ENCODE results near the gene TRPM2. TPM values are rescaled to one million over a fixed set of nuclear protein-coding genes. Genes with fewer than 3 reads are reported as not detected.

Gene TRPM2
- total RNA-seq, 1 experiment from 2014 or later = 28.1 TPM

GRCh38 chr21:44375761-44376241 is 22.4 kb downstream of the TRPM2 start:
- ChIA-PET POLR2A (no interaction called here), RAD21 (ENCODE audit: low non-redundant PET in 1 of 2, low total read pairs in 2 of 2, uncharacterized antibody in 2 of 2, unreplicated experiment in 2 of 2) (no interaction called here), CTCF (no interaction called here)
- DNase-seq (ENCODE audit: low read depth, low spot score) (no peak), ATAC-seq (no peak)
- no TSS peak for BruUV-seq (replicated peaks)
- H3K9me2 ChIP-seq (ENCODE audit: insufficient read depth) = no peaks in the 10 kb centered on the region
- no peaks in the 10 kb centered on the region for H4K20me1 ChIP-seq (ENCODE audit: insufficient read depth)
- no peak overlapping the region for H3K9ac ChIP-seq (ENCODE audit: low read length)
- no peak overlapping the region for H3K4me2 ChIP-seq (ENCODE audit: low read length)
- H3K79me2 ChIP-seq (ENCODE audit: insufficient read depth, low read length) = no peaks in the 10 kb centered on the region
- H3K27ac ChIP-seq (ENCODE audit: low read depth, low read length) = no peak overlapping the region
- intact Hi-C loops (cut with micrococcal nuclease) = no loop called here
- no peak for TF ChIP-seq CEBPB (IDR thresholded peaks at IDR 0.05; ENCODE audit: low read depth)
- no peak for TF ChIP-seq YY1 (IDR thresholded peaks at IDR 0.05; ENCODE audit: extremely low read depth, insufficient replicate concordance, low read depth, low read length)
- TF ChIP-seq MAX (IDR thresholded peaks at IDR 0.05) = no peak
- no peak for TF ChIP-seq SRF (IDR thresholded peaks at IDR 0.05; ENCODE audit: low read depth)
- TF ChIP-seq EGR1 (IDR thresholded peaks at IDR 0.05; ENCODE audit: low read depth) = no peak
- no peak for TF ChIP-seq CBX3 (IDR thresholded peaks at IDR 0.05; ENCODE audit: low read depth)
- TF ChIP-seq TCF7L2 (IDR thresholded peaks at IDR 0.05; ENCODE audit: borderline replicate concordance, extremely low read depth, insufficient read depth, insufficient read length) = no peak
- TF ChIP-seq ELF1 (IDR thresholded peaks at IDR 0.05; ENCODE audit: borderline replicate concordance, low read depth) = no peak
- no peak for TF ChIP-seq JUND (IDR thresholded peaks at IDR 0.05)
- no peak overlapping the region for H3K4me3 ChIP-seq (replicated peaks in 1 of 2; ENCODE audit: low read depth in 1 of 2, low read length in 2 of 2)
- H3K36me3 ChIP-seq (ENCODE audit: control insufficient read depth in 1 of 2, insufficient read depth in 2 of 2, low read length in 2 of 2) = no peaks in the 10 kb centered on the region
- no peaks in the 10 kb centered on the region for H3K9me3 ChIP-seq (ENCODE audit: control insufficient read depth in 1 of 2, insufficient read depth in 1 of 2, low read depth in 1 of 2, low read length in 2 of 2)
- H2AFZ ChIP-seq (ENCODE audit: low read depth, low read length, poor library complexity, severe bottlenecking) = no peak overlapping the region
- H3K27me3 ChIP-seq (ENCODE audit: insufficient read depth, low read length) = no peaks in the 10 kb centered on the region
- no peaks in the 10 kb centered on the region for H3K4me1 ChIP-seq (ENCODE audit: control insufficient read depth in 1 of 2, insufficient read depth in 2 of 2, low read length in 2 of 2)

- RAD21 ChIA-PET (ENCODE audit: low non-redundant PET in 1 of 2, low total read pairs in 2 of 2, uncharacterized antibody in 2 of 2, unreplicated experiment in 2 of 2) = no interaction called here
- no peaks in the 10 kb centered on the region for H3K36me3 ChIP-seq (ENCODE audit: control insufficient read depth in 1 of 2, insufficient read depth in 2 of 2, low read length in 2 of 2)
- ATAC-seq (no peak), DNase-seq (ENCODE audit: low read depth, low spot score) (no peak)
- H3K9me2 ChIP-seq (ENCODE audit: insufficient read depth) = no peaks in the 10 kb centered on the region
- H3K4me2 ChIP-seq (ENCODE audit: low read length) = no peak overlapping the region
- H3K4me3 ChIP-seq (replicated peaks in 1 of 2; ENCODE audit: low read depth in 1 of 2, low read length in 2 of 2) = no peak overlapping the region
- no peak overlapping the region for H3K9ac ChIP-seq (ENCODE audit: low read length)
- H3K27ac ChIP-seq (ENCODE audit: low read depth, low read length) = no peak overlapping the region
- no peak overlapping the region for H2AFZ ChIP-seq (ENCODE audit: low read depth, low read length, poor library complexity, severe bottlenecking)
- BruUV-seq (replicated peaks) = no TSS peak
- CTCF ChIA-PET = no interaction called here
- no peaks in the 10 kb centered on the region for H3K79me2 ChIP-seq (ENCODE audit: insufficient read depth, low read length)
- H3K27me3 ChIP-seq (ENCODE audit: insufficient read depth, low read length) = no peaks in the 10 kb centered on the region
- POLR2A ChIA-PET = no interaction called here
- intact Hi-C loops (cut with micrococcal nuclease) = no loop called here
- no peaks in the 10 kb centered on the region for H4K20me1 ChIP-seq (ENCODE audit: insufficient read depth)
- no peaks in the 10 kb centered on the region for H3K9me3 ChIP-seq (ENCODE audit: control insufficient read depth in 1 of 2, insufficient read depth in 1 of 2, low read depth in 1 of 2, low read length in 2 of 2)
- H3K4me1 ChIP-seq (ENCODE audit: control insufficient read depth in 1 of 2, insufficient read depth in 2 of 2, low read length in 2 of 2) = no peaks in the 10 kb centered on the region
- TF ChIP-seq JUND (IDR thresholded peaks at IDR 0.05) (no peak), CTCF (IDR thresholded peaks at IDR 0.05 in 2 of 3, conservative IDR thresholded peaks at IDR 0.05 in 1 of 3; ENCODE audit: borderline replicate concordance in 1 of 3, insufficient read depth in 1 of 3, low read depth in 2 of 3, low read length in 2 of 3) (no peak), RAD21 (IDR thresholded peaks at IDR 0.05; ENCODE audit: low read depth) (no peak), FOSL1 (IDR thresholded peaks at IDR 0.05; ENCODE audit: low read depth) (no peak), EZH2phosphoT487 (IDR thresholded peaks at IDR 0.05; ENCODE audit: borderline replicate concordance) (no peak), POLR2A (IDR thresholded peaks at IDR 0.05; ENCODE audit: borderline replicate concordance, extremely low read depth, insufficient read depth, insufficient read length) (no peak), SRF (IDR thresholded peaks at IDR 0.05; ENCODE audit: low read depth) (no peak), ZNF274 (IDR thresholded peaks at IDR 0.05; ENCODE audit: low read depth, low read length) (no peak), REST (IDR thresholded peaks at IDR 0.05; ENCODE audit: low read depth) (no peak), EZH2 (IDR thresholded peaks at IDR 0.05) (no peak)
Observed at GRCh38 chr21:44376606-44377005, 23.2 kb downstream of the TRPM2 start.
